PC-9 (cell line): ENCODE measurements around the gene FAM32A.

ENCODE experiments used
- EZH2 ChIP-seq: fragments of 200-600 bp; sonication (generic); IDR thresholded peaks from 2 replicates; pipeline ENCODE4 v1.8.0; 2017; ENCODE audit warnings: antibody characterized with exemption, low read depth
- TF ChIP-seq, protein P1 (sequence below): fragments of 200-600 bp; sonication (generic); conservative IDR thresholded peaks from 2 replicates; pipeline ENCODE4 v1.6.1; 2017; ENCODE audit warnings: mixed run types, antibody characterized with exemption, mild to moderate bottlenecking, moderate library complexity

DNA sequence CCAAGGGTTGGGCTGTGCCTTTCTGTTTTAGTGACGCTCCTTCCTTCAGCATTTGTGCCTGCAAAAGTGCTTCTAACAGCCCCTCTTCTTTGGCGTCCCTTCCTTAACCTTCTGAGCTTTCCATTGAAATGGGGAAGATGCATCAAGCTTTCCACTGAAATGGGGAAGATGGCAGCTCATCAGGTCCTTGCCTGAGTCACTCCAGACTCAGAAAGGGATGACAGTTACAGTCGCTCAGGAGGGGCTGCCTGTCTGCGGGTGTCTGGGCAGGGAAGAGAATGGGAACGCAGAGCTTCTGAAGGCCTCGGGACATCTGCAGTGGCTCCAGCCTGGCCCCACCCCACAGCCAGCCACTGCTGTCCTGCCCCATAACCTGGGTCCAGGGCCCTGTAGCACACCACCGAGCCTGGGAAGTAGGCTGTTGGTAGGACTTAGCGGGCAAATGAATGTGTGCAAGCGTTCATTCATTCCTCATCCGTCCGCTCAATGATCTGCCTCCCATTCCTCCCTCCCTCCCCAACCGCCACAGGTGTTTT lies 22.3 kb downstream of the FAM32A start:
- TF ChIP-seq, protein P1, sequence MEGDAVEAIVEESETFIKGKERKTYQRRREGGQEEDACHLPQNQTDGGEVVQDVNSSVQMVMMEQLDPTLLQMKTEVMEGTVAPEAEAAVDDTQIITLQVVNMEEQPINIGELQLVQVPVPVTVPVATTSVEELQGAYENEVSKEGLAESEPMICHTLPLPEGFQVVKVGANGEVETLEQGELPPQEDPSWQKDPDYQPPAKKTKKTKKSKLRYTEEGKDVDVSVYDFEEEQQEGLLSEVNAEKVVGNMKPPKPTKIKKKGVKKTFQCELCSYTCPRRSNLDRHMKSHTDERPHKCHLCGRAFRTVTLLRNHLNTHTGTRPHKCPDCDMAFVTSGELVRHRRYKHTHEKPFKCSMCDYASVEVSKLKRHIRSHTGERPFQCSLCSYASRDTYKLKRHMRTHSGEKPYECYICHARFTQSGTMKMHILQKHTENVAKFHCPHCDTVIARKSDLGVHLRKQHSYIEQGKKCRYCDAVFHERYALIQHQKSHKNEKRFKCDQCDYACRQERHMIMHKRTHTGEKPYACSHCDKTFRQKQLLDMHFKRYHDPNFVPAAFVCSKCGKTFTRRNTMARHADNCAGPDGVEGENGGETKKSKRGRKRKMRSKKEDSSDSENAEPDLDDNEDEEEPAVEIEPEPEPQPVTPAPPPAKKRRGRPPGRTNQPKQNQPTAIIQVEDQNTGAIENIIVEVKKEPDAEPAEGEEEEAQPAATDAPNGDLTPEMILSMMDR = no peak
- no peak for TF ChIP-seq EZH2
